TTC549 (cell line): ENCODE results near the gene KRT78.
"Not testable (repeated sequence)": the region's sequence is repeated elsewhere in the genome, so short reads cannot be mapped to it uniquely, and the experiment has no call there.

Experiments used
- FAIRE-seq: peaks from 2 replicates; lab custom pipeline; 2012; peaks lifted over from hg19 to GRCh38; lab: Jason Lieb, UNC

The KRT78 gene

DNA sequence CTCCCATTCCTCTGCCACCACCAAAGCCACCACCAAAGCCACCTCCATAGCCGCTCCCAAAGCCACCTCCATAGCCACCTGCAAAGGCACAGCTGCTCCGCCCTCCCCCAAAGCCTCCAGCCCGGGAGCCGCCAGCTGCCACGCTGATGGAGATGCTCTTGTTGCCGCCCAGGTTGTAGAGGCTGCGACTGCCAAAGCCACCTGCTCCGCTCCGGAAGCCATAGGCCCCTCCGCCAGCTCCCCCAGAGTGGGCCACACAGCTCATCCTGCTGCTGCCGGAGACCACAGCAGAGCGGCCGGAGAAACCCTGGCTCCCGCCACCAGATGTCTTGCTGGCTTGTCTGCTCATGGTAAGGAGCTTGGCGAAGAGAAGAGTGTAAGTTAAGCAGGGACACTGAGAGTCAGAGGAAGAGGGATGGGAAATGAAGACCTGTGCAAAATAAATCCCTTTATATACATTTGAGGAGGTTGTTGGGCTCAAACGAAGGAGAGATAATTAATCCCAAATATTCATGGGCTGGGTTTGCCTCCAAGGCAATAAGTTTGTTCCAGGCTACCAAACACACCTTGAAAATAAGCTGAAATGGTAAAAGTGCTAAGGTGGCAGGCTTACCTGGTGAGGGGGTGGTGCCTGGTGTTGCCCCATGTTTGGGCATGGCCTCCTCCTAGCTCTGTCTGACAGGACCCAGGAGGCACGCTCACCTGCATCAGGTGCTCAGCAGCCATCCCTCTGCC, 52.9 kb downstream of the KRT78 start, which contains the start of gene KRT3:
Gene KRT3 (minus strand): TSS at position 424 of the 735 bp plus-strand sequence. CDS start 75 bp downstream, at position 349.
- FAIRE-seq: no peak

GRCh38 chr12:52795332-52795674, 53.5 kb downstream of the KRT78 start:
- FAIRE-seq: not testable (repeated sequence)

- no peak for FAIRE-seq
These were observed 54.1 kb downstream of the KRT78 start for GRCh38 chr12:52794479-52795331.

GRCh38 chr12:52792185-52793029, 56.4 kb downstream of the KRT78 start:
- no peak for FAIRE-seq

- FAIRE-seq: no peak
These were observed 57.3 kb downstream of the KRT78 start for GRCh38 chr12:52791271-52792184.

GRCh38 chr12:52790427-52791270, 58.1 kb downstream of the KRT78 start:
- FAIRE-seq: no peak

GRCh38 chr12:52789637-52790426, 59.0 kb downstream of the KRT78 start:
- FAIRE-seq: no peak

- FAIRE-seq: no peak
These were observed 59.7 kb downstream of the KRT78 start for GRCh38 chr12:52788876-52789636.

- no peak for FAIRE-seq
These were observed 60.5 kb downstream of the KRT78 start for GRCh38 chr12:52788192-52788875.
